H9 (cell line): Measurements from ENCODE around the gene KRT39. TPM values are rescaled to one million over a fixed set of nuclear protein-coding genes. Genes with fewer than 3 reads are reported as not detected.

ENCODE experiments used
- DNase-seq: peaks from one replicate; pipeline ENCODE4 v3.0.0-alpha.2; 2017
- H2AFZ ChIP-seq: one replicate; pipeline ENCODE4 v1.6.1; 2013; ENCODE audit warnings: mild to moderate bottlenecking, low read length, control low read depth, moderate library complexity
- H2AK5ac ChIP-seq: 2 replicates; pipeline ENCODE4 v1.6.1; 2013; ENCODE audit warnings: low read length, control low read depth, mixed read lengths; ENCODE audit not compliant: insufficient read length
- H2BK120ac ChIP-seq: one replicate; pipeline ENCODE4 v1.6.1; 2013; ENCODE audit warnings: low read depth, mild to moderate bottlenecking, low read length, control low read depth, inconsistent platforms; ENCODE audit not compliant: poor library complexity, severe bottlenecking
- H2BK12ac ChIP-seq: 2 replicates; pipeline ENCODE4 v1.6.1; 2013; ENCODE audit warnings: low read length, control low read depth, mixed read lengths, low read depth; ENCODE audit not compliant: insufficient read length
- H2BK15ac ChIP-seq: 2 replicates; pipeline ENCODE4 v1.6.1; 2013; ENCODE audit warnings: low read depth, low read length, control low read depth
- H2BK20ac ChIP-seq: one replicate; pipeline ENCODE4 v1.6.1; 2013; ENCODE audit warnings: low read depth, mild to moderate bottlenecking, low read length, control low read depth, inconsistent platforms; ENCODE audit not compliant: poor library complexity, severe bottlenecking
- H2BK5ac ChIP-seq: 2 replicates; pipeline ENCODE4 v1.6.1; 2013; ENCODE audit warnings: low read length, control low read depth, mixed read lengths; ENCODE audit not compliant: insufficient read length
- H3K14ac ChIP-seq: 2 replicates; pipeline ENCODE4 v1.6.1; 2013; ENCODE audit warnings: low read length, control low read depth; ENCODE audit not compliant: insufficient read depth
- H3K18ac ChIP-seq: 2 replicates; pipeline ENCODE4 v1.6.1; 2013; ENCODE audit warnings: low read depth, mild to moderate bottlenecking, mixed read lengths, low read length, control low read depth; ENCODE audit not compliant: insufficient read length
- H3K23ac ChIP-seq: 2 replicates; pipeline ENCODE4 v1.6.1; 2013; ENCODE audit warnings: low read length, control low read depth, mixed read lengths, low read depth; ENCODE audit not compliant: insufficient read length
- H3K23me2 ChIP-seq: 2 replicates; pipeline ENCODE4 v1.6.1; 2013; ENCODE audit warnings: low read depth, mild to moderate bottlenecking, mixed read lengths, low read length, control low read depth; ENCODE audit not compliant: insufficient read length, poor library complexity, severe bottlenecking
- H3K27ac ChIP-seq: 2 replicates; pipeline ENCODE4 v1.5.1; 2013; ENCODE audit warnings: low read length, control low read depth, mixed read lengths, low read depth; ENCODE audit not compliant: insufficient read length
- H3K27me3 ChIP-seq: 2 replicates; pipeline ENCODE4 v1.6.1; 2013; ENCODE audit warnings: low read length, control low read depth, inconsistent platforms; ENCODE audit not compliant: insufficient read depth
- H3K4ac ChIP-seq: 2 replicates; pipeline ENCODE4 v1.6.1; 2013; ENCODE audit warnings: low read depth, mild to moderate bottlenecking, control low read depth, inconsistent platforms, low read length, moderate library complexity
- H3K4me1 ChIP-seq: 2 replicates; pipeline ENCODE4 v1.6.1; 2013; ENCODE audit warnings: low read length, control low read depth, inconsistent platforms; ENCODE audit not compliant: insufficient read depth
- H3K4me2 ChIP-seq: 2 replicates; pipeline ENCODE4 v1.6.1; 2013; ENCODE audit warnings: low read length, control low read depth, mixed read lengths; ENCODE audit not compliant: insufficient read length, insufficient read depth
- H3K56ac ChIP-seq: 2 replicates; pipeline ENCODE4 v1.6.1; 2013; ENCODE audit warnings: low read depth, mild to moderate bottlenecking, mixed read lengths, low read length, control low read depth; ENCODE audit not compliant: insufficient read length
- H3K79me1 ChIP-seq: 2 replicates; pipeline ENCODE4 v1.6.1; 2013; ENCODE audit warnings: low read depth, mild to moderate bottlenecking, moderate library complexity, low read length, control low read depth, inconsistent platforms; ENCODE audit not compliant: insufficient read depth, poor library complexity, severe bottlenecking
- H3K79me2 ChIP-seq: 2 replicates; pipeline ENCODE4 v1.6.1; 2013; ENCODE audit warnings: low read length, control low read depth, inconsistent platforms; ENCODE audit not compliant: insufficient read depth
- H3K9ac ChIP-seq: 2 replicates; pipeline ENCODE4 v1.6.1; 2013; ENCODE audit warnings: low read length, control low read depth, mixed read lengths; ENCODE audit not compliant: insufficient read length; ENCODE audit errors: extremely low read depth
- H3K9me3 ChIP-seq: one replicate; pipeline ENCODE4 v1.6.1; 2013; ENCODE audit warnings: low read depth, low read length, inconsistent platforms; ENCODE audit not compliant: control insufficient read depth
- H3T11ph ChIP-seq: one replicate; pipeline ENCODE4 v1.6.1; 2013; ENCODE audit warnings: mild to moderate bottlenecking, low read length, control low read depth, inconsistent platforms
- H4K20me1 ChIP-seq: one replicate; pipeline ENCODE4 v1.6.1; 2013; ENCODE audit not compliant: control insufficient read depth, insufficient read length, insufficient read depth
- H4K5ac ChIP-seq: 2 replicates; pipeline ENCODE4 v1.6.1; 2013; ENCODE audit warnings: low read depth, mild to moderate bottlenecking, mixed read lengths, low read length, control low read depth; ENCODE audit not compliant: insufficient read length
- H4K8ac ChIP-seq: replicated peaks from 2 replicates; pipeline ENCODE4 v1.6.1; 2013; ENCODE audit warnings: low read length, control low read depth, mixed read lengths, low read depth; ENCODE audit not compliant: insufficient read length
- H4K91ac ChIP-seq: 2 replicates; pipeline ENCODE4 v1.6.1; 2013; ENCODE audit warnings: low read depth, mild to moderate bottlenecking, moderate library complexity, mixed read lengths, low read length, control low read depth; ENCODE audit not compliant: insufficient read length
- H3K27ac Mint-ChIP-seq, 3 experiments: 2 replicates in 2 of 3; 3 replicates in 1 of 3; pipeline ENCODE4 v1.8.0; 2020 to 2021; ENCODE audit warnings: mixed read lengths in 3 of 3, mild to moderate bottlenecking in 1 of 3, moderate library complexity in 1 of 3
- H3K27me3 Mint-ChIP-seq: 2 replicates; pipeline ENCODE4 v1.8.0; 2021; ENCODE audit warnings: low read depth, mild to moderate bottlenecking, moderate library complexity, mixed read lengths
- H3K36me3 Mint-ChIP-seq, 3 experiments: 2 replicates in 2 of 3; 3 replicates in 1 of 3; pipeline ENCODE4 v1.8.0; 2020 to 2021; ENCODE audit warnings: low read depth in 3 of 3, mixed read lengths in 3 of 3; ENCODE audit not compliant: insufficient read depth in 1 of 3
- H3K4me1 Mint-ChIP-seq, 2 experiments: 2 replicates each; pipeline ENCODE4 v1.8.0; 2020; ENCODE audit warnings: mixed read lengths in 2 of 2
- H3K4me3 Mint-ChIP-seq, 2 experiments: 2 replicates in 1 of 2; 3 replicates in 1 of 2; pipeline ENCODE4 v1.8.0; 2020 to 2021; ENCODE audit warnings: mild to moderate bottlenecking in 2 of 2, mixed read lengths in 2 of 2, moderate library complexity in 1 of 2
- H3K9me3 Mint-ChIP-seq, 2 experiments: 2 replicates in 1 of 2; 3 replicates in 1 of 2; pipeline ENCODE4 v1.8.0; 2020; ENCODE audit warnings: mild to moderate bottlenecking in 2 of 2, mixed read lengths in 2 of 2, moderate library complexity in 1 of 2
- WGBS: extraction: QIAGEN DNeasy Blood & Tissue Kit; methylation state at CpG from one replicate; pipeline ENCODE4 v1.1.7; 2013; ENCODE audit warnings: missing lambda C conversion rate, low lambda C conversion rate, mixed read lengths; ENCODE audit not compliant: insufficient read length; ENCODE audit errors: extremely low coverage; 5-methylcytosine and 5-hydroxymethylcytosine counted together
- total RNA-seq: library from RNA; stranded (reverse); gene quantifications from 2 replicates; pipeline ENCODE4 v1.2.1, GENCODE V29; 2021
- TF ChIP-seq, protein P1 (sequence below): fragments of 200-600 bp; sonication (generic); conservative IDR thresholded peaks from 3 replicates; pipeline ENCODE4 v1.8.0; 2021; ENCODE audit warnings: antibody characterized with exemption, mild to moderate bottlenecking

Gene KRT39
- total RNA-seq, 1 experiment from 2014 or later: not detected

GRCh38 chr17:40960144-40960543, 6.6 kb downstream of the KRT39 start:
- H3K27ac Mint-ChIP-seq: peak overlapping the region in 1 of 3 experiments; percentile 42; a peak in 3 of 7 replicates
- WGBS: no CpG with 5 or more reads among the region's 10 CpGs
- no peaks in the 10 kb centered on the region for H3K9me3 Mint-ChIP-seq
- Histone ChIP-seq H3K27me3 (no peaks in the 10 kb centered on the region), H3K56ac (no peak overlapping the region), H3K4me2 (no peak overlapping the region), H3K27ac (no peak overlapping the region), H3K9me3 (no peaks in the 10 kb centered on the region), H2AFZ (no peak overlapping the region), H2BK5ac (no peak overlapping the region), H3K4me1 (peaks cover 9% of the 10 kb centered on the region; the same call in 1 of the 2 replicates), H2BK120ac (no peak overlapping the region), H3K4ac (no peak overlapping the region), H3K79me2 (no peaks in the 10 kb centered on the region), H2BK15ac (no peak overlapping the region), H2BK12ac (no peak overlapping the region), H3T11ph (no peak overlapping the region), H3K23ac (no peak overlapping the region), H4K5ac (no peak overlapping the region), H3K9ac (no peak overlapping the region), H3K14ac (no peak overlapping the region), H3K18ac (no peak overlapping the region), H3K79me1 (no peaks in the 10 kb centered on the region), H2BK20ac (no peak overlapping the region), H2AK5ac (no peak overlapping the region), H4K20me1 (no peaks in the 10 kb centered on the region), H4K91ac (no peak overlapping the region), H3K23me2 (no peaks in the 10 kb centered on the region), H4K8ac (no peak overlapping the region)
- H3K36me3 Mint-ChIP-seq: no peaks in the 10 kb centered on the region
- TF ChIP-seq, protein P1, sequence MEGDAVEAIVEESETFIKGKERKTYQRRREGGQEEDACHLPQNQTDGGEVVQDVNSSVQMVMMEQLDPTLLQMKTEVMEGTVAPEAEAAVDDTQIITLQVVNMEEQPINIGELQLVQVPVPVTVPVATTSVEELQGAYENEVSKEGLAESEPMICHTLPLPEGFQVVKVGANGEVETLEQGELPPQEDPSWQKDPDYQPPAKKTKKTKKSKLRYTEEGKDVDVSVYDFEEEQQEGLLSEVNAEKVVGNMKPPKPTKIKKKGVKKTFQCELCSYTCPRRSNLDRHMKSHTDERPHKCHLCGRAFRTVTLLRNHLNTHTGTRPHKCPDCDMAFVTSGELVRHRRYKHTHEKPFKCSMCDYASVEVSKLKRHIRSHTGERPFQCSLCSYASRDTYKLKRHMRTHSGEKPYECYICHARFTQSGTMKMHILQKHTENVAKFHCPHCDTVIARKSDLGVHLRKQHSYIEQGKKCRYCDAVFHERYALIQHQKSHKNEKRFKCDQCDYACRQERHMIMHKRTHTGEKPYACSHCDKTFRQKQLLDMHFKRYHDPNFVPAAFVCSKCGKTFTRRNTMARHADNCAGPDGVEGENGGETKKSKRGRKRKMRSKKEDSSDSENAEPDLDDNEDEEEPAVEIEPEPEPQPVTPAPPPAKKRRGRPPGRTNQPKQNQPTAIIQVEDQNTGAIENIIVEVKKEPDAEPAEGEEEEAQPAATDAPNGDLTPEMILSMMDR: no peak
- peaks cover 27 to 29% of the 10 kb centered on the region in 2 experiments for H3K4me1 Mint-ChIP-seq
- H3K4me3 Mint-ChIP-seq: no peak overlapping the region
- no peak for DNase-seq
- H3K27me3 Mint-ChIP-seq: no peaks in the 10 kb centered on the region; the same call in 1 of the 2 replicates
